TTC549 (cell line): ENCODE data around the gene FKBP6.
"Not testable (repeated sequence)": the region's sequence is repeated elsewhere in the genome, so short reads cannot be mapped to it uniquely, and the experiment has no call there.

Experiments
- FAIRE-seq: peaks from 2 replicates; lab custom pipeline; 2012; peaks lifted over from hg19 to GRCh38; lab: Jason Lieb, UNC

FKBP6 gene

GRCh38 chr7:73358590-73359275 lies 30.8 kb downstream of the FKBP6 start:
- FAIRE-seq: no peak

DNA sequence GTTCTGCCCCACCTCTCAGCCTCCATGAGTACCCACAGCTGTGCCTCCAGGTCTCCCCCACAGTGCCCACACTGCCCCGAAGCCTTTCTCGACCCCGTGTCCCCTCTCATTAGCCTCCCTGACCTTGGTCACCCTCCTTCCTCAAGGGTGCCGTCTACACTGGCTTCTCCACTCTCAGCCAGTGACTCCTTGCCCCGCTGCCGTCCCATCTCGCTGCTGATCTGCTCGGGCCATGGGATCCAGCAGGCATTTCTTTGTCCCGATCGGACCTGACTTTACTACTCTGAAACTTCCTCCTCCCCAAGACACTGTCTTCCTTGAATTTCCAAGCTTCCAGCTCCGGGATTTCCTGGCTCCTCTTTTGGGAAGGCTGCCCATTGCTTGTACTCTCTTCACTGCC lies 31.3 kb downstream of the FKBP6 start:
- no peak for FAIRE-seq

GRCh38 chr7:73359746-73360375 lies 31.9 kb downstream of the FKBP6 start:
- no peak for FAIRE-seq

DNA sequence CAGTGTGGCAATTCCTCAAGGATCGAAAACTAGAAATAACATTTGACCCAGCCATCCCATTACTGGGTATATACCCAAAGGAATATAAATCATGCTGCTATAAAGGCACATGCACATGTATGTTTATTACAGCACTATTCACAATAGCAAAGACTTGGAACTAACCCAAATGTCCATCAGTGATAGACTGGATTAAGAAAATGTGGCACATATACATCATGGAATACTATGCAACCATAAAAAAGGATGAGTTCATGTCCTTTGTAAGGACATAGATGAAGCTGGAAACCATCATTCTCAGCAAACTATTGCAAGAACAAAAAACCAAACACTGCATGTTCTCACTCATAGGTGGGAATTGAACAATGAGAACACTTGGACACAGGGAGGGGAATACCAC lies 32.6 kb downstream of the FKBP6 start:
- not testable (repeated sequence) for FAIRE-seq

- no peak for FAIRE-seq
Observed at GRCh38 chr7:73363225-73364005, 35.5 kb downstream of the FKBP6 start.

DNA sequence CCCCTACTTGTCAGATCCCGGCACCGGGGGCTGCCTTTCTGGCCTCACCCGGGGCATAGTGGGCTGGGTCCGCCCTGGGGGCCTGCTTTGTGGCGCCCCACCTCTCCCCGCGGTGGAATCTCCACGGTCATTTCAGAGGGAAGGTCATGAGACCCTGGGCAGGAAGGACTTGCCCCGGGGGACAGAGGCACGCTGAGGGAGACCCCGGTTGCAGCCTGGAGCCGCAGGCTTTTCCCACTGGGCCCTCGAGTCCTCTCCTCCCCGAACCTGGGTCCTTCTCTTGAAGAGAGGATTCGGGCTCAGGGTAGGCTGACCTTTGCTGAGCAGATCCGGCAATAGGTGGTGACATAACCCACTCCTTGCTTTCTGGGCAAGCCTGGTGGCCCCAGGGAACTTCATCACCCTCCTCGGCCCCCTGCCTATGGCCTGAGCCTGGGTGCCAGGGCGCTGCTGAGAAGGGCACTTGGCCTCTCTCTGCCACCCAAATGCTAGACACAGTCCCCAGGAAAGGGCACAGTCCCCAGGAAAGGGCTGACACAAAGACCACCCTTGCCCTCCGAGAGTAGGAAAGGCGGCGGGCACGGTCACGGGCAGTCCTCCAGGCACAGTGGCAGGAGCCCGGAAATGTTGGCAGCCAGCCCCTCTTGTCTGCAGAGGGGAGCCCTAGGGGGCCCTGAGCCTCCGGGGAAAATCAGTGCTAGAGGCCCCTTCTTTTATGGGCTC lies 36.2 kb downstream of the FKBP6 start:
- FAIRE-seq: no peak

GRCh38 chr7:73366127-73366526 lies 38.2 kb downstream of the FKBP6 start:
- no peak for FAIRE-seq

DNA sequence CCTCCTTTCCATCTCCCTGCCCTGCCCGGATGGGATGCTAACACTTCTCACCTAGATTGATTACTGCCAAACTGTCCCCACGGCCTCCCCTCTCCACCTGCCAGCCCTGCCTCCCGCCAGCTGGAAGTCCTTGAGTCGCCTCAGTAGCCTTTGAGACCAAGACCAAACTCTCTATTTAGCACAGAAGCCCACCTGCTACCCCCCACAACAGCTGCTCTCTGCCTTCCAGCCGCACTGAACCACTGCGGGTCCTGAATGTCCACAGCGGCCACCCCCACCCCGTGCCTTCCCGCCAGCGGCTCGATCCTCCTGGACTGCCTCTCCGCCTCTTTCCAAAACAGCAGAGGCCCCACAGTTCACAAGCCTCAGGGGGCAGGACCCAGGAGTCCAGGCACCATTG lies 39.0 kb downstream of the FKBP6 start:
- FAIRE-seq: no peak

DNA sequence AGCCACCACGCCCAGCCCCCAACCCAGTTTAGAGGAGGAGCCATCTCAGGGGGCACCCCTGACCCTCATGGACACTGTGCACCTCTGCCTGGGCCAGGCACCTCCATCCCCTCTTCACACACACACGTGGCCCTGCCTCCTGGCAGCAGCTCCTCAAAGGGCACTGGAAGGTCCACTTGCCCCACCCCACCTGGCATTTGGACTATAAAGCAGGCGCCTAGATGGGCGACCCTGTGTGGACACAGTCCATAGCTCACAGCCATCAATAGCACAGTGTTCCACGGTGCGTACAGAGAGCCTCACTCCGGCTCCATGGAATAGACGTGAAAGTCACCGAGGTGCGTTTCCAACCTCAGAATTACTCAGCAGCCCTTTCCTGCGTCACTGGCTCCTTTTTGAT lies 41.0 kb downstream of the FKBP6 start:
- FAIRE-seq: no peak

DNA sequence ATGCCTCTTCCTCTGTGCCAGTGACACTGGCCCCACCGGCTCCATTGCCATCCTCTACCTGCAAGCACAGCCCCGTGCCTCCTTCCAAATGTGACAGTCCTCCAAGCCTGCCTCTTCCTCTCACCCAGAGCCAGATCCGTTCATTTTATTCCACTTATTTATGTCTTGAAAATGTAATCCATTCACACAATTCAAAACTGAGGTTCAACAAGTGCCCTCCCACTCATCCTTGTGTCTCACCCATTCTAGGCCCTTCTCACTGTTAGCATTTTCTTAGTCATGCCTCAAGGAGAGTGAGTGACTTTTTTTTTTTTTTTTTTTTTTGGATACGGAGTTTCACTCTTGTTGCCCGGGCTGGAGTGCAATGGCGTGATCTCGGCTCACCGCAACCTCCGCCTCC lies 41.7 kb downstream of the FKBP6 start:
- FAIRE-seq: no peak

DNA sequence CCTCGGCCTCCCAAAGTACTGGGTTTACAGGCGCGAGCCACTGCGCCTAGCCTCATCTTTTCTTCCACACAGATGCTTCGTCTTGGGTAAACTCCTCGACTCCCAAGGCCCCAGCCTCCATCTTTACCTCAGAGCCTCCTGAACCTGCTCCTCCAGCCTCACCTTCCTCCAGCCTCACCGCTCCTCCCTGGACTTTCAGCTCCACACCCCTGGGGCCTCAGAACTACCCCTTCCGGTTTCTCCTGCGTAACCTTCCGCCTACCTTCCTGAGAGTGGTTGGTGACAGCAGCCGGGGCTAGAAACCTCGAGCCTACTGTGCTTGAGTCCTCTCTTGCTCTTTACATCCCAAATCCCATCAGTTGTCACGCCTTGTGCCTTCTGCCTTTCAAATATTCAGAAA lies 45.8 kb downstream of the FKBP6 start:
- no peak for FAIRE-seq

DNA sequence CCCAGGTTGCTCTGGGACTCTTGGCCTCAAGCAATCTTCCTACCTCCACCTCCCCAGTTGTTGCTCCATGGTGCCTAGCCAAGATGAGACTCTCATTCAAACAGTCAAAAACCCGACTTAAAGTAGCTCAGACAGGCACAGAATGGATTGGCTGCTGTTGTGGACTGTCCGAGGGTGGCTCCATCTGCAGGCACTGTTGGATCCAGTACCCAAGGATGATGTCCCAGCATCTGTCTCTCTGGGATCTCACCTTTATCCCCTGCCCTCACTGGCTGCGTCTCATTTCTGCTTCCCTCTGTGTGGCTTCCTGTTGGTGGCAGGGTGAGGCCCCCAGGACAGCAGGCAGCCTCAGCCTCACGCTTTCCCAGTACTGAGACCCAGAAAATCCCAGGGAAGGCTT lies 48.3 kb downstream of the FKBP6 start:
- not testable (repeated sequence) for FAIRE-seq

DNA sequence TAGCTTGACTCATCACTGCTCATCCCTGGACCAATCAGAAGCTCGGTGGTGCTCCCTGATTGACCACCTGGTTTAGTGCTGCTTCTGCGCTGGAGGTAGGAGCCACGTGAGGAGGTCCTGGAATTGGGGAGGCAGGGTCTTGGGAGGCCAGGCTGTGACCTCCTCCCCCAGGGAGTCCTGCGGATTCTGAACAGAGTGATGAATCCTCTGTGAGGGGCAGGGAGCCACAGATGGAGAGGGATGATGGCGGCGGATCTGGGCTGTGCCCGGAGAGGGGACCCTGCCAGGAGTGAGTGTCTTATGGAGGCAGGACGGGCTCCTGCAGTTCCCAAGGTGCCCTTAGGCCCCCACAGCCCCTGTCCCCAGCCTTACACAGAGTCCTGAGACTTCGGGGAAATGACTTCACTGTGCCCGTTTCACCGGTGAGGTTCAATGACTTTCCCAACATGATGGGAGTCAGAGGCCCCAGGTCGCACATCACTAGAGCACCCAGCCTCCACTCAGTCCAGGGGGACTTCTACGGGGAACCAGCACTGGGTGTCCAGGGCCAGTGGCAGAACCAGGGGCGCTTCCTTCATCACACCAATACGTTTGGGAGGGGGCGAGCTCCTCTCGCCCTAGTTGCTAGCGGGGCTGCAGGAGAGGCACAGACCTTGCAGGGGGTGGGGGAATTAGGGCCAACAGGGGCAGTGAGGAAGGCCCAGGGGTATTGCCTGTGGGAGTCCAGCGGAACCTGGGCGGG lies 48.9 kb downstream of the FKBP6 start:
- no peak for FAIRE-seq

GRCh38 chr7:73377413-73378200 lies 49.6 kb downstream of the FKBP6 start:
- not testable (repeated sequence) for FAIRE-seq

- FAIRE-seq: no peak
Observed at GRCh38 chr7:73382934-73383503, 55.1 kb downstream of the FKBP6 start.

DNA sequence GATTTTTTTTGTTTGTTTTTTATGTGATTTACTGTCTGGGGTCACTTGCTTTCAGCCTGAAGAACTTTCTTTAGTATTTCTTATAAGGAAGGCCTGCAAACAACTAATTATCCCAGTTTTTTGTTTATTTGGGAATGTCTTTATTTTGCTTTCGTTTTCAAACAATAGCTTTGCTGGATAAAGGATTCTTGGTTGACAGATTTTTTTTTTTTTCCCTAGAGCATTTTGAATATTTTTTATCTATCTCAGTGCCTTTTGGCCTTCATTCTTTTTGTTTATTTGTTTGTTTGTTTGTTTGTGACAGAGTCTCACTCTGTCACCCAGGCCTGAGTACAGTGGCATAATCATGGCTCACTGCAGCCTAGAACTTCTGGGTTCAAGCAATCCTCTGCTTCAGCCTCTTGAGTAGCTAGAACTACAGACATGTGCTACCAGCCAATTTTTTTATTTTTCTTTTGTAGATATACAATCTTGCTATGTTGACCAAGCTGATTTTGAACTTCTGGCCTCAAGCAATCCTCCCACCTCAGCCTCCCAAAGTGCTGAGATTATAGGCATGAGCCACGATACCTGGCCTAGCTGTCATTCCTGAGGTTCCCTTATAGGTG lies 59.4 kb downstream of the FKBP6 start:
- FAIRE-seq: no peak

DNA sequence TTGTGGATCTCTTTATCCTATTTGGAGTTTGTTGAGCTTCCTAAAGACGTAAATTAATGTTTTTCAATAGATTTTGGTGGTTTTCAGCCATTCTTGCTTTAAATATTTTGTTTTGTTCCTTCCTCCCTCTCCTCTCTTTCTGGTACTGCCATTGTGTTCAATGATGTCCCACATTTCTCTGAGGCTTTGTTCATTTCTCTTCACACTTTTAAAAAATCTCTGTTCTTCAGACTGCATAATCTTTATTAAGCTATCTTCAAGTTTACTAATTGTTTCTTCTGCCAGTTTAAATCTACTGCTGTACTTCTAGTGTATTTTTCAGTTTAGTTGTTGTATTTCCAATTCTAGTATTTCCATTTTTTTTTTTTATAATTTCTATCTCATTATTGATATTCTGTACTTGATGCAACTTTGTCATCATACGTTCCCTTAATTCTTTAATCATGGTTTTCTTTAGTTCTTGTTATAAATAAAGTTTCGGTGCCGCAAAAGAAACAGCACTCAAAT lies 60.0 kb downstream of the FKBP6 start:
- no peak for FAIRE-seq

DNA sequence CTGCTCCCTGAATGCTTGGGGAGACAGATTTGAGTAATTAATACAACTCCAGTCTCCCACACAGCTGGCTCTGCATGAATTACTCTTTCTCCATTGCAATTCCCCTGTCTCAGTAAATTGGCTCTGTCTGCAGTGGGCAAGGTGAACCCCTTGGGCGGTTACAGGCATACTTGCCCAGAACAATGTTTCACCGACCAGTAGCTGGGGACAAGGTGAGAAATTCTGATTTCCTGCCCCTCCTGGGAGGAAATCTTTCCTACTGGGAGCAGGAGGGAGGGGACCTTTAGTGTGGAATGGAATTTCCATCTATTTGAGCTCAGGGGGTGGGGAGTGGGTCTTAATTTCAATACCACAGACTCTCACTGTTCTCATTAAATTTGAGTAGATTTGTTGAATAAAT lies 63.4 kb downstream of the FKBP6 start:
- no peak for FAIRE-seq

DNA sequence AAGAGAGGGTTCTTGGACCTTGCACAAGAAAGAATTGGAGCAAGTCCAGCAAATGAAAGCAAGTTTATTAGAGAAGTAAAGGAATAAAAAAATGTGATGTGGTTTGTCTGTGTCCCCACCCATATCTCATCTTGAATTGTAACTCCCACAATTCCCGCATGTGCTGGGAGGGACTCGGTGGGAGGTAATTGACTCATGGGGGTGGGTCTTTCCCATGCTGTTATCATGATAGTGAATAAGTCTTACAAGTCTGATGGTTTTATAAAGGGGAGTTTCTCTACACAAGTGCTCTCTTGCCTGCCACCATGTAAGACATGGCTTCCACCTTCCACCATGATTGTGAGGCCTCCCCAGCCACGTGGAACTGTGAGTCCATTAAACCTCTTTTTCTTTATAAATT lies 66.5 kb downstream of the FKBP6 start:
- FAIRE-seq: no peak
